Anterior cingulate cortex (tissue), 58 donors: ENCODE results near the gene GOLPH3L.
"Not testable (repeated sequence)": the region's sequence is repeated elsewhere in the genome, so short reads cannot be mapped to it uniquely, and the experiment has no call there.

Source experiments
- DNase-seq, 58 donors: peaks; one replicate each; lab custom pipeline; 2025; lab: John Stamatoyannopoulos, UW

The GOLPH3L gene

GRCh38 chr1:150661156-150661555, 35.8 kb downstream of the GOLPH3L start:
- no peak for DNase-seq

DNA sequence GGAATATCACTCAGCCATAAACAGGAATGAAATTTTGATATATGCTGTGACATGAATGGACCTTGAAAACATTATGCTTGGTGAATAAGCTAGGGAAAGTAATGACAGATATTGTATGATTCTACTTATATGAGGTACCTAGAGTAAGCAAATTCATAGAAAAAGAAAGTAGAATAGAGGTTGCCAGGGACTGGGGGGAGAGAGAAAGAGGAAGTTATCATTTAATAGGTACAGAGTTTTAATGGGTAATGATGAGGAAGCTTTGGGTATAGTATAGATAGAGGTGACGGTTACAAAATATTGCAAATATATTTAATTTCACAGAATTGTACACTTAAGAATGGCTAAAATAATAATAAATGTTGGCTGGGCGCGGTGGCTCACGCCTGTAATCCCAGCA, 36.4 kb downstream of the GOLPH3L start:
- no peak for DNase-seq

DNA sequence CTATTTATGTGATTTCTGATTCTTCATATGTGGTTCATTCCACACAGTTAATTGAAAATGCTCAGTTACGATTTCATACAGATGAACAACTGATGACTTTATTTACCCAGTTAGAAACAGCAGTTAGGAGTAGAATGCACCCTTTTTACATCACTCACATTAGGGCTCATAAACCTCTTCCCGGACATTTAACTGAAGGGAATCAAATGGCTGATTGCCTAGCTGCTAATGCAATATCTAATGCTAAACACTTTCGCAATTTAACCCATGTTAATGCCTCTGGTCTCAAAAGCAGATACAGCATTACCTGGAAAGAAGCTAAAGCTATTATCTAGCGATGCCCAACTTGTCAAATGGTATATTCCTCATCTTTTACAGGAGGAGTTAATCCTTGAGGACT, 39.9 kb downstream of the GOLPH3L start:
- DNase-seq: not testable (repeated sequence)

DNA sequence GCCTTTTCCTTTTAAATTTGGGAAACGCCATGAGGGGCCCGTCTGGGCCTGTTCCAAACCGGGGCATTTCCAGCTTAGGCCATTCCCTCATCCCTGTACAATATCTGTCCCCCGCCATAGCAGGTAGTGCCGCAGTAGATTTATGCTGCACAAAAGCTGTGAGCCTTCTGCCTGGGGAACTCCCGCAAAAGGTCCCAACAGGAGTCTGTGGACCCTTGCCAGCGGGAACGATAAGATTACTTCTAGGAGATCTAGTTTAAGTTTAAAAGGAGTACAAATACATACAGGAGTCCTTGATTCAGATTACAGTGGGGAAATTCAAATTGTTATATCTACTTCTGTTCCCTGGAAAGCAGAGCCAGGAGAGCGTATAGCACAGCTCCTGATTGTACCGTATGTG, 42.3 kb downstream of the GOLPH3L start:
- not testable (repeated sequence) for DNase-seq

GRCh38 chr1:150650193-150650592, 46.8 kb downstream of the GOLPH3L start:
- DNase-seq: no peak

GRCh38 chr1:150649441-150650075, 47.4 kb downstream of the GOLPH3L start:
- DNase-seq: no peak

DNA sequence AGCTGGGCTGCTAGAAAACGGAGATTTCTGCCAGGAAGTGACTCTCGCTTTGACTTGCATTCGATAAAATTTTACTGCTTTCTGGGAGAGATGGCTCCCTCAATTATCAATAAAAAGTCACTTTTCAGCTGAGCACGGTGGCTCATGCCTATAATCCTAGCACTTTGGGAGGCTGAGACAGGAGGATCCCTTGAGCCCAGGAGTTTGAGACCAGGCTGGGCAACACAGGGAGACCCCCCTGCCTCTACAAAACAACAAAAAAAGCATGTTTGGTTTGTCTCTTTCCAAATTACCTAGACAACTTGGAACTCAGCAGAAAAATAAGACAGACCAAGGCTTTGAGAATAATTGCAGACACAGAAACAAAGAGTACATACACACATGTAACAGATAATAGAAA, 54.7 kb downstream of the GOLPH3L start:
- DNase-seq: no peak

- not testable (repeated sequence) for DNase-seq
Measured at GRCh38 chr1:150641126-150641815, 55.7 kb downstream of the GOLPH3L start.

DNA sequence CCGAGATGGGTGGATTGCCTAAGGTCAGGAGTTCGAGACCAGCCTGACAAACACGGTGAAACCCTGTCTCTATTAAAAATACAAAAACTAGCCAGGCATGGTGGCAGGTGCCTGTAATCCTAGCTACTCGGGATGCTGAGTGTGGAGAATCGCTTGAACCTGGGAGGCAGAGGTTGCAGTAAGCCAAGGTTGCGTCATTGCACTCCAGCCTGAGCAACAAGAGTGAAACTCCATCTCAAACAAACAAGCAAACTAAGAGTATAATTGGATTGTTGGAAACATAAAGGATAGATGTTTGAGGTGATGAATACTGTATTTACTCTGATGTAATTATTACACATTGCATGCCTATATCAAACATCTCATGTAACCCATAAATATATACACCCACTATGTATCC, 58.5 kb downstream of the GOLPH3L start:
- not testable (repeated sequence) for DNase-seq

DNA sequence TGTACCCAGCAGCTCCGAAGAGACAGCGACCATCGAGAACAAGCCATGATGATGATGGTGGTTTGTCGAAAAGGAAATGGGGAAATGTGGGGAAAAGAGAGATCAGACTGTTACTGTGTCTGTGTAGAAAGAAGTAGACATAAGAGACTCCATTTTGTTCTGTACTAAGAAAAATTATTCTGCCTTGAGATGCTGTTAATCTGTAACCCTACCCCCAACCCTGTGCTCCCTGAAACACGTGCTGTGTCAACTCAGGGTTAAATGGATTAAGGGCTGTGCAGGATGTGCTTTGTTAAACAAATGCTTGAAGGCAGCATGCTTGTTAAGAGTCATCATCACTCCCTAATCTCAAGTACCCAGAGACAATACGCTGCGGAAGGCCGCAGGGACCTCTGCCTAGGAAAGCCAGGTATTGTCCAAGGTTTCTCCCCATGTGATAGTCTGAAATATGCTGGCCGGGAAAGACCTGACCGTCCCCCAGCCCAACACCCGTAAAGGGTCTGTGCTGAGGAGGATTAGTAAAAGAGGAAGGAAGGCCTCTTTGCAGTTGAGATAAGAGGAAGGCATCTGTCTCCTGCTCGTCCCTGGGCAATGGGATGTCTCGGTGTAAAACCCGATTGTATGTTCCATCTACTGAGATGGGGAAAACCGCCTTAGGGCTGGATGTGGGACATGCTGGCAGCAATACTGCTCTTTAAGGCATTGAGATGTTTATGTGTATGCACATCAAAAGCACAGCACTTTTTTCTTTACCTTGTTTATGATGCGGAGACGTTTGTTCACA, 61.9 kb downstream of the GOLPH3L start:
- not testable (repeated sequence) for DNase-seq

- DNase-seq: peak; percentile 90 to 100 (median 98)
Measured at GRCh38 chr1:150629115-150629928, 67.6 kb downstream of the GOLPH3L start, which contains the start of gene ENSA. TSS of gene ENSA (minus strand) at chr1:150629612. CDS start at chr1:150629470, 142 bp downstream.

- DNase-seq: no peak
Measured at GRCh38 chr1:150628766-150629114, 68.2 kb downstream of the GOLPH3L start.

GRCh38 chr1:150627826-150628410, 69.0 kb downstream of the GOLPH3L start:
- no peak for DNase-seq

GRCh38 chr1:150626150-150626549, 70.8 kb downstream of the GOLPH3L start:
- DNase-seq: peak in 35 of 58 donors; percentile 2 to 72 (median 28)

GRCh38 chr1:150624546-150624945, 72.4 kb downstream of the GOLPH3L start:
- not testable (repeated sequence) for DNase-seq

DNA sequence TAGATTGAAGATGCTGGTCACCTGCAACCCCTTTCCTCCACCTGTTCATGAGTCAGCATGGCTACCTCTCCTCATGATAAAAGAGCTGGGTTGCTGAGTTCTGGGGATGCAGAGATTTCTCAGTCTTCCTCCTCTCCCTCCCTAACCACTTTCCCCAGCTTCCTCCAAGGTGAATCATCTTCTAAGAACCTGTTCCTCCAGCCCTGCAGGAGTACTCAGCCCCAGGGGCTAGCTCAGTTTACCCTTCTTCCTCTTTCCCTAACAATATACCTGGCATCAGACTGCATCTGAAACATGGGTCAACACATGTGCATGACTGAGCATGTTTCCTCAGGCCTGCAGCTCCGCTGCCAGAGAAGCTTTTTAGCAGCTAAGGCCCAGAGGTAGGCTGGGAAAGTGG, 72.8 kb downstream of the GOLPH3L start:
- not testable (repeated sequence) for DNase-seq

GRCh38 chr1:150622303-150622975, 74.5 kb downstream of the GOLPH3L start:
- DNase-seq: no peak

GRCh38 chr1:150621497-150622302, 75.3 kb downstream of the GOLPH3L start:
- DNase-seq: peak in 8 of 58 donors; percentile 4 to 25 (median 8)

- DNase-seq: no peak
Measured at GRCh38 chr1:150620919-150621318, 76.0 kb downstream of the GOLPH3L start.
